ENCODE results near the gene NSUN6. TPM values are rescaled to one million over a fixed set of nuclear protein-coding genes. Genes with fewer than 3 reads are reported as not detected.

The NSUN6 gene
- total RNA-seq, 2 experiments from 2014 or later: 15.7 to 16.0 TPM

GRCh38 chr10:18523025-18523424 is 128.4 kb downstream of the NSUN6 start:
- ChIA-PET POLR2A (no interaction called here), CTCF (interaction anchor here (0.9 to 1.6 kb wide), 3 partner anchors 8 to 130 kb away, joined by 3 to 6 read pairs (median 4); no protein-coding TSS in a partner anchor)

DNA sequence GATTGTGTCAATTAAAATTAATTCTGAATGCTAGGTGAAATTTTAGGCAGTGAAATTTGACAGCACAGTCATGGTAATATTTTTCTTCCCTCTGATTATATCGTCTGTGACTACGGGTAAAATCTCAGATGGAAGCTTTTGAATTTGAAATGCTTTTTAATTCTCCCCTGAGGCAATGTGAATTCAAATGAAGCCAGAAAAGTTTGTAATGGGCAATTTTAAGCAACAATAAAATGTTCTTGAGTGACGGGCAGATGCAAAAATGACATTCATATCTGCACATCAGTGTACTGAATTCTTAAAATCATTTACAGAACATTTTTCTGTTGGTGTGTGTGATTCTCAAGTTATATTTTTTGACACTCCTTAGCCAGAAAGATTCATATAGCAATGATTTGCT is 134.5 kb downstream of the NSUN6 start:
- no peak overlapping the region for H3K27ac Mint-ChIP-seq
- H3K4me3 Mint-ChIP-seq: no peak overlapping the region
- CTCF ChIA-PET: no interaction called here
- POLR2A ChIA-PET: no interaction called here
- H3K27me3 Mint-ChIP-seq: no peaks in the 10 kb centered on the region
- intact Hi-C loops (cut with DNase I, micrococcal nuclease): no loop called here
- H3K4me1 Mint-ChIP-seq: no peaks in the 10 kb centered on the region
- H3K36me3 Mint-ChIP-seq (ENCODE audit: low read depth): peaks cover 13% of the 10 kb centered on the region
- DNase-seq (no peak), ATAC-seq (no peak)
- peaks cover 19% of the 10 kb centered on the region for H3K9me3 Mint-ChIP-seq (ENCODE audit: low read depth)

More at GRCh38 chr10:18523025-18523424, 128.4 kb downstream of the NSUN6 start:
- H3K27me3 Mint-ChIP-seq: no peaks in the 10 kb centered on the region
- no peak overlapping the region for H3K4me3 Mint-ChIP-seq
- no peak overlapping the region for H3K27ac Mint-ChIP-seq
- peaks cover 6% of the 10 kb centered on the region for H3K9me3 Mint-ChIP-seq (ENCODE audit: low read depth)
- DNase-seq (no peak), ATAC-seq (no peak)
- intact Hi-C loops (cut with DNase I, micrococcal nuclease): no loop called here
- H3K36me3 Mint-ChIP-seq (ENCODE audit: low read depth): no peaks in the 10 kb centered on the region
- H3K4me1 Mint-ChIP-seq: no peaks in the 10 kb centered on the region

DNA sequence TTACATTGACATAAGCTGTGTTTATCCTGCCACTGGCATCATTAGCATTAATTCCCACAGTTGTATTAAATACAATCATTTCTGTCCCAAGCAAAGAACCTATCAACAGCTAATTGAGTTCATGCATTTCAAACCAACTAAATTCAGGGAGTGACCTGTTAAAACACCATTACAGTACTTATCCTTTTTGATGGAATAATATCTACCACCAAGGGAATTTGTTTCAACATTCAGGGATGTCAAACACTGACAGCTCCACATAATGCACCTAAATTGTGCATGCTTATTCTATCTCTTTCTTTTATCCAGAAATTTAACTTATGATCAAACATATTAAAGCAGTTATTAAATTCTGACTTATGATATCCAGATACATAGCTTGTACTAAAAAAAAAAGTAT is 136.8 kb downstream of the NSUN6 start:
- H3K4me3 Mint-ChIP-seq: no peak overlapping the region
- H3K27me3 Mint-ChIP-seq: no peaks in the 10 kb centered on the region
- no peak for DNase-seq
- intact Hi-C loops (cut with DNase I, micrococcal nuclease): no loop called here
- no peak overlapping the region for H3K27ac Mint-ChIP-seq
- POLR2A ChIA-PET: no interaction called here
- no peaks in the 10 kb centered on the region for H3K4me1 Mint-ChIP-seq
- peaks cover 13% of the 10 kb centered on the region for H3K36me3 Mint-ChIP-seq (ENCODE audit: low read depth)
- H3K9me3 Mint-ChIP-seq (ENCODE audit: low read depth): peaks cover 13% of the 10 kb centered on the region
- CTCF ChIA-PET: interaction anchor here (0.7 to 1.7 kb wide), 2 partner anchors 9 to 238 kb away, joined by 3 to 6 read pairs; no protein-coding TSS in a partner anchor
- ATAC-seq: no peak

DNA sequence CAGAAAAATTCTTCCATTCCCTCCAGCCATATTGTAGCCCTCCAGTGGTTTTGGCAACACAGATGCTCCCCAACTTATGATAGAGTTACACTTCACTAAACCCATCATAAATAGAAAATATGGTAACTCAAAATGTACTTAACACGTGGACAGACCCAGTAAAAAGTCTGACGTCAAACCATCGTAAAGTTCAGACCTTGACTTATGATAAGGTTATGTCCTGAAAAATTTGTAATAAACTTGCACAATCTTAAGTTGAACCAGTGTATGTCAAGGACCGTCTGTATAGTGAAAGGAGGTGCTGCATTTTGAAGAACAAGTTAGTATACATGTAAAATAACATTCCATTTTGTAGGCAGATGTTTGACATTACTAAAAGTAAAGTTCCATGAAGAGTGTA is 142.8 kb downstream of the NSUN6 start:
- POLR2A ChIA-PET: no interaction called here
- Mint-ChIP-seq H3K4me3 (no peak overlapping the region), H3K27me3 (peaks cover 4% of the 10 kb centered on the region), H3K9me3 (ENCODE audit: low read depth) (peaks cover 10% of the 10 kb centered on the region), H3K4me1 (no peaks in the 10 kb centered on the region), H3K27ac (no peak overlapping the region), H3K36me3 (ENCODE audit: low read depth) (peaks cover 13% of the 10 kb centered on the region)
- intact Hi-C loops (cut with DNase I, micrococcal nuclease): no loop called here
- ATAC-seq (no peak), DNase-seq (no peak)
- CTCF ChIA-PET: no interaction called here

DNA sequence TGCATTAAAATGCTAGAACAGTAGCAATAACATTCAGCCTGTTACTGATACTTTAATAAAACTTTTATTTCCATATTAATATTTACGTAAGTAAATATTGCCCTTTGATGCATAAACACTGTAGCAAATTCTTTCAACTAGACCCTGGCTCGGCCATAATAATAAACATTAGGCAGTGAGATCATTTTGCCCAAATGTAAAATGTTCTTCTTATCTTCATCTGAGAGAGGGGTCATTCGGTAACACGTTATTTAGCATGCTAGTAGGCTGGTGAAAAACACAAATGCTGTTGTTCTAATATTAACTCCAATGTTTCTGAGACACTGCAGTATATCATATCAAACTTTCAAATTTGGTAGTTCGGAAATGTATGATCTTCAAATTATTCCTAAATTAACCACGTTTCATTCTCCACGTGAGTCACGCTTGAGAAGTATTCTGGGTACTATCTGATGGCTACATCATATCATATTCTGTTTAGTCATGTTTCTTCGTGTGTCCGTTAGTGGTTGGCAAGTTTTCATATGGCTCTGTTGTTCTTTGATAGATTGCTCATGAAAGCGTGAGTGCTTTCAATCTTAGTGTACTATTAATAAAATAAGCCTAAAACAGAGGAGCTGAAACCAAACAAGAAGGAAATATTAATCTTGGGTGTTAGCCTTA is 145.8 kb downstream of the NSUN6 start:
- Mint-ChIP-seq H3K27ac (no peak overlapping the region), H3K4me1 (peaks cover 4% of the 10 kb centered on the region), H3K4me3 (no peak overlapping the region), H3K27me3 (peaks cover 4% of the 10 kb centered on the region), H3K9me3 (ENCODE audit: low read depth) (no peaks in the 10 kb centered on the region), H3K36me3 (ENCODE audit: low read depth) (no peaks in the 10 kb centered on the region)
- ChIA-PET CTCF (no interaction called here), POLR2A (no interaction called here)
- intact Hi-C loops (cut with DNase I, micrococcal nuclease): no loop called here
- DNase-seq (no peak), ATAC-seq (no peak)

DNA sequence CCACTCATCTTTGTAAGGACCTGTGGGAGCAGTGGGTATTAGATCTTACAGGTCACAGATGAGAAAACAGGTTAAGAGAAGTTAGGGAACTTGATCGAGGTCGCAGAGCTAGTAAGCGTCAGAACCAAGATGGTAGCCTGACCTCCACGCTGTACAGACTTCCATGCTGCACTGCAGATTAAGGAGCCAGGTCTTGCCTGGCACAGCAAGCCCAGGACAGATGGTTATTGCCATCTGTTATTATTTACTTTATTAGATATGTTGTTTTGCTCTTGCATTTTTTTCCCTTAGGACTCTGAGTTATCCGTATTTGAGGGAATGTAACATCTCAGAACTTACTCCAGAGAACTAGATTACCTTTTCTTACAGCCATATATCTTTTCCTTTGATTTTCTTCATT is 147.2 kb downstream of the NSUN6 start:
- CTCF ChIA-PET: no interaction called here
- no peak overlapping the region for H3K27ac Mint-ChIP-seq

DNA sequence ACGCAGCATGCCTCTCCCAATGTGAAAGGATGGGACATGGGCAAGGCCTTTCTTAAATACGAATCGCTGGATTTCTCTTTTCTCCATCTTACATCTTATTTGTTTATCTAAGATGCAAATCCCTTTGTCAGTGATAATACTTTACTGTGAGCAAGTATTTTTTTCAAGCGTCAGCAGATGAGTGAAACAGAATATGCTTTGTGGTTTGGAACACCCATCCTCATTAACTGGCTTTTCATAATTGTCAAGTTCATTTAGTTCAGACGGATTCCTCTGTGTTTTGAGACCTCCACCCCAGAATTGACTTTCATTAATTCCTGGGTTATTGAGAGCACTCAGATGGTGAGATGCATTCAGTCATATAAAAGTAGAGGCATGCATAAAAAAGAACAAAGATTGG is 149.8 kb downstream of the NSUN6 start:
- ATAC-seq: no peak
- CTCF ChIA-PET: no interaction called here
- no peak overlapping the region for H3K4me3 Mint-ChIP-seq
- no peaks in the 10 kb centered on the region for H3K36me3 Mint-ChIP-seq (ENCODE audit: low read depth)
- POLR2A ChIA-PET: no interaction called here
- H3K27me3 Mint-ChIP-seq: peaks cover 6% of the 10 kb centered on the region
- intact Hi-C loops (cut with DNase I, micrococcal nuclease): loop anchor here in 1 of 2 experiments (5.0 kb wide), 1 partner anchor 146 kb away; no protein-coding TSS in a partner anchor
- H3K27ac Mint-ChIP-seq: no peak overlapping the region
- H3K9me3 Mint-ChIP-seq (ENCODE audit: low read depth): no peaks in the 10 kb centered on the region
- no peak for DNase-seq
- peaks cover 4% of the 10 kb centered on the region for H3K4me1 Mint-ChIP-seq

More for the DNA sequence above, 147.2 kb downstream of the NSUN6 start:
- DNase-seq: no peak
- H3K27me3 Mint-ChIP-seq: peaks cover 6% of the 10 kb centered on the region
- no peak overlapping the region for H3K4me3 Mint-ChIP-seq
- no peaks in the 10 kb centered on the region for H3K36me3 Mint-ChIP-seq (ENCODE audit: low read depth)
- ATAC-seq: no peak
- H3K9me3 Mint-ChIP-seq (ENCODE audit: low read depth): no peaks in the 10 kb centered on the region
- intact Hi-C loops (cut with DNase I, micrococcal nuclease): loop anchor here in 1 of 2 experiments (5.0 kb wide), 1 partner anchor 143 kb away; no protein-coding TSS in a partner anchor
- POLR2A ChIA-PET: no interaction called here
- peaks cover 4% of the 10 kb centered on the region for H3K4me1 Mint-ChIP-seq

GRCh38 chr10:18501198-18501597 is 150.2 kb downstream of the NSUN6 start:
- peaks cover 4% of the 10 kb centered on the region for H3K4me1 Mint-ChIP-seq
- ChIA-PET POLR2A (no interaction called here), CTCF (no interaction called here)
- H3K27me3 Mint-ChIP-seq: peaks cover 6% of the 10 kb centered on the region
- DNase-seq (peak; percentile 14), ATAC-seq (peak; percentile 98)
- no peak overlapping the region for H3K27ac Mint-ChIP-seq
- no peaks in the 10 kb centered on the region for H3K36me3 Mint-ChIP-seq (ENCODE audit: low read depth)
- intact Hi-C loops (cut with DNase I, micrococcal nuclease): loop anchor here in 1 of 2 experiments (5.0 kb wide), 1 partner anchor 146 kb away; no protein-coding TSS in a partner anchor
- H3K4me3 Mint-ChIP-seq: no peak overlapping the region
- no peaks in the 10 kb centered on the region for H3K9me3 Mint-ChIP-seq (ENCODE audit: low read depth)

DNA sequence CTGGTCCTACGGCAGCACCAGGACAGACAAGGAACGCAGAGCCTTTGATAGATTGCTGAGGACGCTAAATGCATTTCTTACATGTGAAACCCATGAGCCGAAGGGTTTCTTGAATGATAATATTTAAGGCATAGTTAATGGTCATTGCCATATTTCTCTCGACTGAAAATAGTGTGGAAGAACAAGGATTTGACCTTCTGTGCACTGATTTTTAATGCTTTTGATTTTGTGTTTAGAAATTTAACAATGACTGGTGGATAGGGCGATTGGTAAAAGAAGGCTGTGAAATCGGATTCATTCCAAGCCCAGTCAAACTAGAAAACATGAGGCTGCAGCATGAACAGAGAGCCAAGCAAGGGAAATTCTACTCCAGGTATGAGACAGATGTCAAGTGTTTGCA is 150.8 kb downstream of the NSUN6 start:
- H3K27ac Mint-ChIP-seq: no peak overlapping the region
- no peaks in the 10 kb centered on the region for H3K36me3 Mint-ChIP-seq (ENCODE audit: low read depth)
- intact Hi-C loops (cut with DNase I, micrococcal nuclease): loop anchor here in 1 of 2 experiments (5.0 kb wide), 1 partner anchor 147 kb away; no protein-coding TSS in a partner anchor
- peaks cover 6% of the 10 kb centered on the region for H3K27me3 Mint-ChIP-seq
- H3K4me3 Mint-ChIP-seq: no peak overlapping the region
- CTCF ChIA-PET: no interaction called here
- H3K9me3 Mint-ChIP-seq (ENCODE audit: low read depth): no peaks in the 10 kb centered on the region
- no peak for DNase-seq
- POLR2A ChIA-PET: no interaction called here
- H3K4me1 Mint-ChIP-seq: peaks cover 4% of the 10 kb centered on the region
- ATAC-seq: no peak

DNA sequence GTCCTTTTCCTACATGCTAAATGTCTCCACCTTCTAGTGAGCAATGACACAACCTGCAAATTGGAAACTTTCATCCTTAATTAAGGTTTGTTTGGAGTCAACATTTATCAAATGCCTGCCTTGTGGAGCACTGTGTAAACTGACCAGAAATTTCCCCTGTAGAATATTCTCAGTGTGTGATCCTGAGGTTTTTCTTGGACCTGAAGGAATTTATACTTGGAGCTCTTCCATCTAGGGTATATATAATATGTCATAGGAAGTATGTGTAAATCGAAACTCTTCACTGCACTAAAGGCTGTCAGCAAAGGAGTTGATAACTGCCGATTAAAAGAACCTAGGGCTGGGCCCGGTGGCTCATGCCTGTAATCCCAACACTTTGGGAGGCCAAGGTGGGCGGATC is 152.4 kb downstream of the NSUN6 start:
- POLR2A ChIA-PET: no interaction called here
- no peaks in the 10 kb centered on the region for H3K9me3 Mint-ChIP-seq (ENCODE audit: low read depth)
- CTCF ChIA-PET: no interaction called here

GRCh38 chr10:18497806-18498369 is 153.5 kb downstream of the NSUN6 start:
- no peak overlapping the region for H3K4me3 Mint-ChIP-seq
- H3K9me3 Mint-ChIP-seq (ENCODE audit: low read depth): no peaks in the 10 kb centered on the region
- POLR2A ChIA-PET: no interaction called here
- ATAC-seq (no peak), DNase-seq (no peak)
- intact Hi-C loops (cut with DNase I, micrococcal nuclease): no loop called here
- H3K4me1 Mint-ChIP-seq: peaks cover 4% of the 10 kb centered on the region
- CTCF ChIA-PET: no interaction called here
- H3K27ac Mint-ChIP-seq: no peak overlapping the region
- no peaks in the 10 kb centered on the region for H3K36me3 Mint-ChIP-seq (ENCODE audit: low read depth)
- H3K27me3 Mint-ChIP-seq: peaks cover 3% of the 10 kb centered on the region

More for the DNA sequence above, 152.4 kb downstream of the NSUN6 start:
- H3K4me3 Mint-ChIP-seq: no peak overlapping the region
- H3K4me1 Mint-ChIP-seq: peaks cover 4% of the 10 kb centered on the region
- peak overlapping the region; percentile 14 for H3K27ac Mint-ChIP-seq
- intact Hi-C loops (cut with DNase I, micrococcal nuclease): no loop called here
- H3K27me3 Mint-ChIP-seq: peaks cover 3% of the 10 kb centered on the region
- H3K36me3 Mint-ChIP-seq (ENCODE audit: low read depth): no peaks in the 10 kb centered on the region
- ATAC-seq (no peak), DNase-seq (no peak)

Measured in activated CD4-positive, alpha-beta T cell treated with anti-CD3 and anti-CD28 coated beads for 36 hours (primary cell).